ENCODE results near the gene KRT85. TPM values are rescaled to one million over a fixed set of nuclear protein-coding genes. Genes with fewer than 3 reads are reported as not detected.
A peak's percentile ranks its signal among the peaks of the same experiment; 100 is the strongest.
"Not testable (repeated sequence)": the region's sequence is repeated elsewhere in the genome, so short reads cannot be mapped to it uniquely, and the experiment has no call there.

The KRT85 gene
- polyA plus RNA-seq, 4 donors: not detected

DNA sequence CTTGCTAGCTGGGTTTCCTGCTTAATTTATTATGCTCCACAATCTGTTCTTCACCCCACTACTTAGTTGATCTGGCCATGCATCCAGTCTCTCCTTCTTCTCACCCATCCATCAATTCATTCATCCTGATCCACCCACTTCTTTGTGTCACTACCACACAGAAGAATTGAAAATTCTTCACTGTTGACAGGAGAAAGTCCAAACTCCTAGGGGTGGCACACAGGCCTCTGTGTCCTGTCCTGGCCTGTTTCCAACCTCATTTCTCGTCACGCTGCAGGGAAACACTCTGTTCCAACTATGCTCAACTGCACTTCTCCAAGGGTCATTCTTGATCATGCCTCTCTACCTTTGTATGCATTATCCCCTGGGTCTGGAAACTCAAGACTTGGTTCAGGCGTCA, 35.4 kb downstream of the KRT85 start:
- DNase-seq (ENCODE audit: low read depth in 4 of 4, low spot score in 3 of 4): no peak

GRCh38 chr12:52331039-52331438, 36.2 kb downstream of the KRT85 start:
- DNase-seq (ENCODE audit: low read depth in 4 of 4, low spot score in 3 of 4): no peak

DNA sequence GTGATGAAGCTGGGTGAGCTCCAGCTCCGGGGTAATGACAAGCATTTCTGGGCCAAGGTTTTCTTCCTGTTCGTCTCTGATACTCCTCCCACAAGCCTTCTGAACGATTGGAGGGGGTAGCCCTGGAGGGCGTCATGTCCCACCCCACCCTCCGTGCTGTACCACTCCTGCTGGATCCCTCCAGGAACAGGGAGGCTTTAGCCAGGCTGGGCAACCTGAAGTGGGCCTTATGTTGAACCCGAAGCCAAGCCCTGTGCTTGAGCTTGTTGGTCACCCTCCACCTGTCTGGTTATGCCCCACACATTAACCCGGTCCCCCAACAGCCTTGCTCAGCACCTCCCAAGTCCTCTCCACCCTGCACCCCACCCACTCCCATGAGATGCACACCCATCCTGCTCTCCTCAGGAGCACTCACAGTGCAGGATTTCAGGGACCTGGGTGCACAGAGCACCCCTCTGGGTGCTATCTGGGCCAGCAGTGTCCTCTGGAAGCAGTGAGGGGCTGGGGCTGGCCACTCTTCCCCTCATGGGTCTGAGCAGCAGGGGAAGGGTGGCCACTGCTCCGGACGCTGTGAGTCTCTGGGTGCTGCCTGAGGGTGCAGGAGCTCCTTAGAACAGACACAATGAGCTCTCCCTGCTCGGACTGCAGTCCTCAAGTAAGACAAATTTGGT, 39.3 kb downstream of the KRT85 start:
- no peak for DNase-seq (ENCODE audit: low read depth in 4 of 4, low spot score in 3 of 4)

GRCh38 chr12:52327052-52327829, 40.0 kb downstream of the KRT85 start:
- peak; percentile 45 to 66 (median 51) for DNase-seq (ENCODE audit: low read depth in 4 of 4, low spot score in 3 of 4)

- no peak for DNase-seq (ENCODE audit: low read depth in 4 of 4, low spot score in 3 of 4)
Measured at GRCh38 chr12:52324153-52324444, 43.2 kb downstream of the KRT85 start.

DNA sequence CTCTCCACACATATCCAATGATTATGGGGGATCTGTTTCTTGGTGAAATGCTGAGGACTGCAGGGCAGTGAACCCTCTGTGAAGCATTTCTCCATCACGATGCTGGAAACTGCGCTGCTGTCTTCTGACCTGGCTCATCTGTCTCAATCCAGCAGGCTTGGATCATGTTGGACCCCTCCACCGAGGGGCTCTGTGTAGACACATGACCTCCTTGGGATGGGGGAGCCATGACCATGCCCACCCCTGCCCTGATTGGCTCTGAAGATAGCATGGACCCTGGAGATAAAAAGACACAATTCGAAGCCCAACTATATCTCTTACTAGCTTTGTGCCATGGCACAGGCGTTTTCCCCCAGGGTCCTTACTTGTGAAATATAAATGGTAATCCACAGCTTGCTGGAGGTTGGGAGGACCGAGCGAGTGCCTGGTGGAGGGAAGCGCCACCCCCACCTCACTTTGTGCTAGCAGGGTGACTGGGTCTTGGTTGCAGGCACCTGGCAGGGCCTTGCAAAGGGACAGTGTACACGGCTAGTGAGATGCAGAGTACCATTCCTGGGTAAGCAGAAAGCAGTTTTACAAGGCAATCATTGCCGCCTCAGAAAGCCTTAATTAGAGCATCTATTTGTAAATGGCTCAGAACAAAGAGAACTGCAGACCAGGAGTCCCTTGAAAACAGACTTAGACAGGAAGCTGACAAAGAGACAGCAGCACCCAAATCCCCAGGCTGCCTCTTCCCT, 43.7 kb downstream of the KRT85 start:
- DNase-seq (ENCODE audit: low read depth in 4 of 4, low spot score in 3 of 4): no peak

DNA sequence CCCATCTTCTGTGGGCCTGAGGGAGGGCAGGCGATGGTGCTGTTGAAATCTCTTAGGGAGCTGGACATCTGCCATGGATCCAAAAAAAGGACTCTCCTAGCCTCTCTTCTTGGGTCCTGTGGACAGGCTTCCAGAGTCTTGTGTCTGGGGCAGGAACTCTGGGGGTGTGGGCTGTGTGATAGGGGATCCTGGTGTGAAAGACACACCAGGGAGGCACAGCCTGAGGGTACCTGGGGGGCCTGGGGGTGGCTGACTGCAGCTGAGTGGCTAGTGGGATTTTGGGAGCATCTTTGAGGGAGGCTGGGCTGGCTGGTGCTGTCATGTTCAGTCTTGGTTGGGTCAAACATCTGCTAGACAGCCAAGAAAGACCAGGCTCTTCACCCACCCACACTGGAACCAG, 44.3 kb downstream of the KRT85 start:
- no peak for DNase-seq (ENCODE audit: low read depth in 4 of 4, low spot score in 3 of 4)

GRCh38 chr12:52322069-52322468, 45.2 kb downstream of the KRT85 start:
- no peak for DNase-seq (ENCODE audit: low read depth in 4 of 4, low spot score in 3 of 4)

- DNase-seq (ENCODE audit: low read depth in 4 of 4, low spot score in 3 of 4): no peak
Measured at GRCh38 chr12:52321418-52321817, 45.9 kb downstream of the KRT85 start.

- DNase-seq (ENCODE audit: low read depth in 4 of 4, low spot score in 3 of 4): no peak
Measured at GRCh38 chr12:52320784-52321400, 46.4 kb downstream of the KRT85 start, which contains the start of gene KRT83. TSS of gene KRT83 (minus strand) at chr12:52321398. CDS start at chr12:52321335, 63 bp downstream.

GRCh38 chr12:52319097-52319496, 48.2 kb downstream of the KRT85 start:
- no peak for DNase-seq (ENCODE audit: low read depth in 4 of 4, low spot score in 3 of 4)

DNA sequence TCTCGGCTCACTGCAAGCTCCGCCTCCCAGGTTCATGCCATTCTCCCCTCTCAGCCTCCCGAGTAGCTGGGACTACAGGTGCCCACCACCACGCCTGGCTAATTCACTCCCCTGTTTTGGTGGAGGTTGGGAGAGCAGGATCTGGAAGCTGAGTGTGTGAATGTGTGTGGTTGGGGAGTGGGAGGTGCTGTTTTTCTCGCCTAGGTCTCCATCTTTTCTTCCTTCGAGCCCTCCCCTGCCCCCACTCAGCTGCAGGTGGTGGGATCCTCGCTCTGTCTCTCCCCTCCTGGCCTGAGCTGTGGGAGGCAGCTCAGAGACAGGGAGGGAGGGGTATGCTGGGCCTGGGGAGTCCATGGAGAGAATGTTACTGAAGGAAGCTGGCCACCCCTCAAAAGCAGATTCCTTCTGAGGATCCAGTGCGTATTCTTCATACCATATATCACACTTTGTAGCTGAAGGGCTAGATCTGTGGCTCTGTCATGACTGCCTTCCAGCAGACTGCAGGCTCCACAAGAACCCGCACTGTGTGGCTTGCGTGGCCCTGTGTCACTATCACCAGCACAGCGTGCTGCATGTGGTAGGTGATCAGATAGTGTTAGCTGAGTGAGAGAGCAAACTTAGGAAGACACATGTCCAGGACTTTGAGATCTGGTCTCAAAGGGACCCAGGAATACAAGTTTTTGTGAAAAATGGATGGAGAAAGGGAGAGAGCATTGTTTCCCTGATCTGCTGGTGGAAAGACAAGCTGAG, 48.9 kb downstream of the KRT85 start:
- no peak for DNase-seq (ENCODE audit: low read depth in 4 of 4, low spot score in 3 of 4)

GRCh38 chr12:52317468-52318052, 49.7 kb downstream of the KRT85 start:
- DNase-seq (ENCODE audit: low read depth in 4 of 4, low spot score in 3 of 4): no peak

DNA sequence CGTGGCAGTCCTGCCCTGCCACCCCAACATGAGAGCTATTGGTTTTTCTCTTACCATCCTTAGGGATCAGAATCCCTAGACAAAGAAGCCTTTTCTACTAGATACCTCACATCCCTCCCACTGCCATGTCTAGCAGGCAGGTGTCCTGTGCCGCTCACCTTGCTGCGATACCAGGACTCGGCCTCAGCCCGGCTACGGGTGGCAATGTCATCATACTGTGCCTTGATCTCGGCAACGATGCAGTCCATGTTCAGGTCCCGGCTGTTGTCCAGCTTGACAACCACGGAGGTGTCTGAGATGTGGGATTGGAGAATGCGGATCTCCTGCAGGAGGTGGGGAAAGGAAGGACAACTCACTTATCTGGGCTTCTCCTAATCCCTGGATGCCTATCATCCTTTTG, 50.6 kb downstream of the KRT85 start:
- DNase-seq (ENCODE audit: low read depth in 4 of 4, low spot score in 3 of 4): no peak

DNA sequence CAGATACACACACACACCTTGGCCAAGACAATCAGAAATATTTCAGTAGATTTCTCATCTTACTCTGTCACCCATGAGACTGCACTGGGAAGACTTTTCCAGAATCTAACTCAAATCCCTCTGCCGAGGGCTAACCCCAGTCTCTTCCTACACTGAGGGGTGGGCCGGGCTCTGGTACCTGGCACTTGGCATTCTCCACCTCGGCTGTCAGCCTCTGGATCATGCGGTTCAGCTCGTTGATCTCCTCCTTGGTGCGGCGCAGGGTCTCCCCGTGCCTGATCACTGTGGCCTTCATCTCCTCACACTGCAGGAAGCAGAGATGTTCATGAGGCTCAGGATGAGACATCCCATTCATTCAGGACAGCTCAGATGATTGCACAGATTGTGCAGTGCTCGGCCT, 51.0 kb downstream of the KRT85 start:
- no peak for DNase-seq (ENCODE audit: low read depth in 4 of 4, low spot score in 3 of 4)

- not testable (repeated sequence) for DNase-seq (ENCODE audit: low read depth in 4 of 4, low spot score in 3 of 4)
Measured at GRCh38 chr12:52315721-52316120, 51.6 kb downstream of the KRT85 start.

DNA sequence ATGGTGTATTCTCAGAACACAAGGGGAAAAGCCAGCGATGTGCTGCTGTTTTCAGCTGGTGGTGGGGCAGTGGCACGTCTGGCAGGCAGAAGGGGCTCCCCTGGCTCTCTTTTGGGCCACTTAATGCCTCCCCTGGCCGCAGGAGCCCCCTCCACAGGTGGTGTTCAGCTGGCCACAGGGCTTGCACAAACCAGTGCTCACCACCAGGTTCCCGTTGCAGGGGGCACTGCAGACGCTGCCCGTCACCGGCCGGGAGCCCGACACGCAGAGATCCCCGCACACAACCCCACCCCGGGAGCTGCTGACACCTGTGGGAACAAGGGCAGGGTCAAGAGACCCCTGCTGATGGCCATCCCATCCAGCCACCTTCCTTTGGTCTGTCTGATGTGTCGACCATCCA, 52.8 kb downstream of the KRT85 start:
- no peak for DNase-seq (ENCODE audit: low read depth in 4 of 4, low spot score in 3 of 4)

DNA sequence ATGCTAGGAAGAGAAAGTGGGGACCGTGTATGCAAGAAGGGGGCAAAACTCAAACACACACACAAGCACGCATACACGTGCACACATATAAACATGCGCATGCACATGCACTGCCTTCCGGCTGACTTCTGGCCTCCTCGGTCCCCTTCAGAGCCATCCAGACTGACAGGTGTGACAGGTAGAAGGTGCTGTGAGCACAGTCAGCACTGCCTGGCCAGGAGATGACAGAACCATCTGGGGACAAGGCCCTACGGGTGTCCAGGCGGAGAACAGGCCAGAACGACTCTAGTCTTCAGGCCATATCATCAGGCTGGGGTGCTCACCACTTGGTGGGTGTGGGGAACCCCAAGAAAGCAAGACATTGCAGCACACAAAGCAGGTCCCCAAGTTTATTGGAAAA, 53.4 kb downstream of the KRT85 start:
- no peak for DNase-seq (ENCODE audit: low read depth in 4 of 4, low spot score in 3 of 4)

DNA sequence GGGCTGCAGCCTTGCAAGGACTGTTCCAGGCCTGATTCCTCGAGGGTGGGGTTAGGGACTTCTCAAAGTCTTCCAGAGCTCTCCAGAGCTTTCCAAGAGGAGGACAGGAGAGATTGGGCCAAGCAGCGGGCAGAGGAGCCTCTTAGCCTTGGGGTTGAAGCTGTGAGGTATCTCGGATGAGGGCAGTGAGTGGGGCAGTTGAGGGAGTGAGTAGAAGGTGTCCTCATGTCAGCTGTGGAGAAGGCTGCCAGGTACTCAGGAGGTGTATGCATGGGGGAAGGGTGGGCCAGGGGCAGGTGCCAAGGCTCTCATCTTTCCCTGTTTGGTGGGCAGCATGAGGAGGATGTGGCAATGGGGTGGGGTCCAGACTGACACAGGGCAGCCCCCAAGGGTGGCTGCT, 53.8 kb downstream of the KRT85 start:
- no peak for DNase-seq (ENCODE audit: low read depth in 4 of 4, low spot score in 3 of 4)

DNA sequence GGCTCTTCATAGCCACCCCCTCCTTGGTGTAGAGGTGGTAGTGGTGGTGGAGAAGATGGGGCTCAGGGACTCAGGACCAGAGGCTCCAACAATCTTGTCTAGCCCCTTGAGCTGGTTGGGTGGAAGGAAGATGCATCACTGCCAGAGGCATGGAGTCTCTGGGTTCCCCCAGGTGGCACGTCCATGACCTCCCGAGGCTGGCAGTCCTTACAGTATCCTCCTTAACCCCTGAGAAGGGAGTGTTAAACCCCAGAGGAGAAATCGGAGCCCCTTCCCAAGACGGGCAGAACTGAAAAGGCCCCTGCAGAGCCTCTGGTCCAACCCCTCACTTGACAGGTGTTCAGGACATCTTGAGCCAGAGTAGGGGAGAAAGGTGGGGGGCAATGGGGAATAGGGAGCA, 55.2 kb downstream of the KRT85 start:
- no peak for DNase-seq (ENCODE audit: low read depth in 4 of 4, low spot score in 3 of 4)

Data from right renal pelvis (tissue), 4 donors.